Measurements from ENCODE around the gene MMP20.

DNA sequence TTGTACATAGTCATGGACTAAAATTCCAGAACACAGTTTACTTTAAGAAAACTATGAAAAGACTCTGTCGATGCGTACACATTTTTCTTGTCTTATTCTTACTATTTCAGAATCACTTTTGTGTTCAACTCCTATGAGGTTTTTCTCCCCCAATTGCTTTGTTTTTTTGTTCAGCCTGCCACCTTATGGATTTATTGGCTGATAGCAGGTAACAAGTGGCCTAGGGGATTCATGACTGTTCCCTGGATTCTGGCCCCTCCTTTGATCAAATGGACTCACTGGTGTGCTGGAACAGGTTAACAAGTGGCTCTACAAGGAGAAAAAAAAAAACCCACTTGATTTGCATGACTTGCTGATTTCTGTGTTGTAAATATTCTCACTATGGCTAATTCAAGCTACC lies 10.6 kb downstream of the MMP20 start:
- TF ChIP-seq, protein P1, sequence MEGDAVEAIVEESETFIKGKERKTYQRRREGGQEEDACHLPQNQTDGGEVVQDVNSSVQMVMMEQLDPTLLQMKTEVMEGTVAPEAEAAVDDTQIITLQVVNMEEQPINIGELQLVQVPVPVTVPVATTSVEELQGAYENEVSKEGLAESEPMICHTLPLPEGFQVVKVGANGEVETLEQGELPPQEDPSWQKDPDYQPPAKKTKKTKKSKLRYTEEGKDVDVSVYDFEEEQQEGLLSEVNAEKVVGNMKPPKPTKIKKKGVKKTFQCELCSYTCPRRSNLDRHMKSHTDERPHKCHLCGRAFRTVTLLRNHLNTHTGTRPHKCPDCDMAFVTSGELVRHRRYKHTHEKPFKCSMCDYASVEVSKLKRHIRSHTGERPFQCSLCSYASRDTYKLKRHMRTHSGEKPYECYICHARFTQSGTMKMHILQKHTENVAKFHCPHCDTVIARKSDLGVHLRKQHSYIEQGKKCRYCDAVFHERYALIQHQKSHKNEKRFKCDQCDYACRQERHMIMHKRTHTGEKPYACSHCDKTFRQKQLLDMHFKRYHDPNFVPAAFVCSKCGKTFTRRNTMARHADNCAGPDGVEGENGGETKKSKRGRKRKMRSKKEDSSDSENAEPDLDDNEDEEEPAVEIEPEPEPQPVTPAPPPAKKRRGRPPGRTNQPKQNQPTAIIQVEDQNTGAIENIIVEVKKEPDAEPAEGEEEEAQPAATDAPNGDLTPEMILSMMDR (IDR thresholded peaks at IDR 0.05), result peak in 1 of 4 experiments; percentile 18
- TF ChIP-seq POLR2A (IDR thresholded peaks at IDR 0.05), result no peak
- TF ChIP-seq POLR2AphosphoS5 (IDR thresholded peaks at IDR 0.05), result no peak
